Measurements from ENCODE around the gene PHRF1.

PHRF1 gene

GRCh38 chr11:540583-541432, 35.5 kb upstream of the PHRF1 start:
- no peak for FAIRE-seq
- no peak for TF ChIP-seq CTCF (IDR thresholded peaks at IDR 0.05; ENCODE audit: insufficient read depth, missing control alignments)

GRCh38 chr11:541433-541885, 34.8 kb upstream of the PHRF1 start:
- FAIRE-seq (no peak), DNase-seq (ENCODE audit: insufficient read length, low spot score) (no peak)
- TF ChIP-seq CTCF (IDR thresholded peaks at IDR 0.05; ENCODE audit: insufficient read depth, missing control alignments), result no peak

More at GRCh38 chr11:540583-541432, 35.5 kb upstream of the PHRF1 start:
- no peak for DNase-seq (ENCODE audit: insufficient read length, low spot score)

GRCh38 chr11:544817-545166, 31.5 kb upstream of the PHRF1 start:
- no peak for DNase-seq (ENCODE audit: insufficient read length, low spot score)
- FAIRE-seq, result no peak
- no peak for TF ChIP-seq CTCF (IDR thresholded peaks at IDR 0.05; ENCODE audit: insufficient read depth, missing control alignments)

GRCh38 chr11:545171-545570, 31.1 kb upstream of the PHRF1 start:
- no peak for FAIRE-seq

GRCh38 chr11:548700-549603, 27.3 kb upstream of the PHRF1 start:
- DNase-seq (ENCODE audit: insufficient read length, low spot score) (no peak), FAIRE-seq (no peak)
- TF ChIP-seq CTCF (IDR thresholded peaks at IDR 0.05; ENCODE audit: insufficient read depth, missing control alignments), result no peak

More at GRCh38 chr11:545171-545570, 31.1 kb upstream of the PHRF1 start:
- no peak for TF ChIP-seq CTCF (IDR thresholded peaks at IDR 0.05; ENCODE audit: insufficient read depth, missing control alignments)
- no peak for DNase-seq (ENCODE audit: insufficient read length, low spot score)

GRCh38 chr11:550021-550745, 26.1 kb upstream of the PHRF1 start:
- FAIRE-seq, result no peak
- TF ChIP-seq CTCF (IDR thresholded peaks at IDR 0.05; ENCODE audit: insufficient read depth, missing control alignments), result no peak

More at GRCh38 chr11:550021-550745, 26.1 kb upstream of the PHRF1 start:
- no peak for DNase-seq (ENCODE audit: insufficient read length, low spot score)

Measured in D721Med (cell line).